GM18873 (cell line): Measurements from ENCODE around the gene TNRC6B.

Experiments
- ATAC-seq: cut with Tn5 transposase; IDR thresholded peaks from one replicate; pipeline ENCODE4 v1.9.1; 2021; ENCODE audit warnings: mild to moderate bottlenecking, moderate library complexity, moderate number of reproducible peaks; ENCODE audit not compliant: unreplicated experiment, low FRiP score

The TNRC6B gene

DNA sequence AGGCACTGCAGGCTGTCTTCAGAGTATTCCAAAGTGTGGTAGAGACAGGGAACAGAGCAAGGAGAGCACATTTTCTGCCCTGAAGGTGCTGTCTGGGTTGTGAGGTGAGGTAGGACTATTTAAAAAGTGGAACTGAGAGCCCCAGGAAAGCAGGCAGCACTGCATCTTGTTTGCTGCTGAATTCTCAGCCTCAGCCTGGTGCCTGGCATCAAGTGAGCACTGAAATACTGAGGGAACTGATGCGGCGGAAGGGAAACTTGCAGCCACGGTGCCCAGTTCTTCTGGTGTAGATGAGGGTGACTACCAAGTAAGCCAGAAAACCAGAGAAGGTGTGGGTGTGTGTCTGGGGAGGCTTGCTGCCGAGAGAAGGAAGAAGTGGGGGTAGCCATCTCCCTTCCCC is 59.5 kb downstream of the TNRC6B start:
- ATAC-seq = no peak

DNA sequence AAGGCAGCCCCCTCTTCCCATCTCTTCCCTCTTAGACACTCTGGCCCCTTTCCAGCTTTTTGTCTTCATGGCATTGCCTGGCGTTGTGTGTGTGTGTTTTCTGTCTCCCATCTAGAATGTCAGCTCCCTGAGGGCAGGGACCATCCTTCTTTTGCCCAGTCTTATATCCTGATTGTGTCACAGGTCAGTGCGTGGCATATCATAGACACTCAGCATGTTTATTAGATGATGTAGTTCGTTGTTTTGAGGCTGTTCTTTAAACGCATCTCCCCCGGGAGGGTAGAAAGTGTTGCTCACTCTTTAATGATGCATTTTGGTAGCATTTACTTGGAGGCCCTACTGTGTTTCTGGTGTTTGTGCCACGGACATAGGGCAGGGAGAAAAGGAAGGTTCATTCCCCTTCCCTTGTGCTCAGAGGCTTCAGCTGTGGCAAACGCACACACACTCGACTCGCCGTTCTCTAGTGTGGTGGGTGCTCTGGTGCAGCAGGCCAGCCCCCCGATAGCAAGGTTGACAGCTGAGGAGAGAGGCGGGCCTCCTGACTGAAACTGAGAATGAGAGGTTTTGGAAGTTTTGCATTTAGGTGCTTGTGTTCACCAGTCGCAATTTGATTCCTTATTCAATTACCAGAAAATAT is 60.2 kb downstream of the TNRC6B start:
- no peak for ATAC-seq

DNA sequence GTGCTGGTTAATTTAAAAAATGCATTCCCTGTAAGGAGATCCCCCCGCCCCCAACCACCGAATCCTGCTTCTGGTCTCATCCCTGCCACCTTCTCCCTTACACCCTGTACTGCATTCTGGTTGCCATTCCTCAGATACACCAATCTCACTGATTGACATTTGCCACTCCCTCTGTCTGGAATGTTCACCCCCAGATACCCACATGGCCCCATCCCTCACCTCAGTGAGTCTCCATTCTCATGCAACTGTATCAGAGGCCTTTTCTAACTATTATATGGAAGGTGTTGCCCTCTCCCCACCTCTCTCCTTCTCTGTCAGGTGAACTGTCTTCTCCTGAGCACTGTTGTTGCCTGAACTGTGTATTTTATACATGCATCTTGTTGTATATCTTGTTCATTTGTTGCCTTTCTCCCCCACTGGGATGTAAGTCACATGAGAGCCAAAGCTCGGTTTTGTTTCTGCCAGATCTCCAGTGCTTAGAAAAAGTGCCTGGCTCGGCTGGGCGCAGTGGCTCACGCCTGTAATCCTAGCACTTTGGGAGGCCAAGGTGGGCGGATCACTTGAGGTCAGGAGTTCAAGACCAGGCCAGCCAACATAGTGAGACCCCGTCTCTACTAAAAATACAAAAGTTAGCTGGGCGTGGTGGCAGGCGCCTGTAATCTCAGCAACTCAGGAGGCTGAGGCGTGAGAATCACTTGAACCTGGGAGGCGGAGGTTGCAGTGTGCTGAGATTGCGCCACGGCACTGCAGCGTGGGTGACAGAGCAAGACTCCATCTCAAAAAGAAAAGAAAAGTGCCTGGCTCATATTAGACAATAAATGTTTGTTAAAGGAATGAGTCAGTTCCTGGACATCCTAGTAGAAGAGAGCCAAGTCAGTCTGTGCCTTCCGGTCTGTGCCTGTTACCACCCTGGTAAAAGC is 61.0 kb downstream of the TNRC6B start:
- no peak for ATAC-seq

DNA sequence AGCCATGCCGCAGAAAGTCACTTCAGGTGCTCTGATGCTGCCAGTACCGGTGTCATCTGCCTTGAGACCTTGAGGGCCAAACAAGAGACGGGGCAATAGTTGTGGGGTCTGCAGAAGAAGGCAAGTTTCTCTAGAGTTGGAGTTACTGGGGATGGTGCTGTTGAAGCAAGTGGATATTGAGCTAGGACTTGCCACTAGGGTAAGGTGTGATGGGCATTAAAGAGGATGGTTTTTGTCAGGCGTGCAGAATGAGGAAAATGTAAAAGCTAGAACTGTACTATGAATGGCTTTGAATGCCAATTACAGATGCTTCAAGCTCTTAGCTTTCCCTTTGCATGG is 61.6 kb downstream of the TNRC6B start:
- ATAC-seq = no peak

DNA sequence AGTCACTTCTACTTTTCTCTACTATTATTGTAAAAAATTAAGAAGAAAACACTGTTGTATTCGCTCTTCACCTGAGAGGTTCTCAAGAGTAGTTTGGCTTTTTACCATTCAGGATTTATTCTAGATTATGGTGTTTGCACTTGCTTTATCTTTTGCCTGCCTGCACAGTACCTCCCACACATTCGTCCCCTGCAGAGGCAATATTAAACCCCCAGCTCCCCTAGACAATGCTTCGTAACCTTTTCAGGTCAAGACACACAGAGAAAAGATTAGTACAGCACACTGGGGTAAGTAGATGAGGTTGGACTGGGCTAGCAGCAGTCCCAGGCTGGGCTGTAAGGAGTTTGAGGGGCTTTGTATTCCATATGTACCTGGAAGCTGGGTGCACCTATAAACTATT is 62.4 kb downstream of the TNRC6B start:
- no peak for ATAC-seq

DNA sequence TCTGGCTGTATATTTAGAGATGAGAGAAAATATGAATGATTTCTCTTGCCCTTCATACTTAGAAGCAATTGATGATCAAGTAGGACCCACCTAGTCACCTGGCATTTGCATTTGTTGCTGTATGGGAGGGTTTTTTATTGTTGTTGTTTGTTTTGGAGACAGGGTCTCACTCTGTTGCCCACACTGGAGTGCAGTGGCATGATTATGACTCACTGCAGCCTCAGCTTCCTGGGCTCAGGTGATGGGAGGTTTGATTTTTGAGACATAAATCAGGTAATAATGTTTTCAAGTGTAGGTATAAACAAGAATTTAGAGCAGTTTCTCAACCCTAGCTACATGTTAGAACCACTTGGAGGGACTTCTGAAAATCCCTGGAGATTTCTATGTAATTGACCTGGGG is 63.0 kb downstream of the TNRC6B start:
- ATAC-seq = no peak

DNA sequence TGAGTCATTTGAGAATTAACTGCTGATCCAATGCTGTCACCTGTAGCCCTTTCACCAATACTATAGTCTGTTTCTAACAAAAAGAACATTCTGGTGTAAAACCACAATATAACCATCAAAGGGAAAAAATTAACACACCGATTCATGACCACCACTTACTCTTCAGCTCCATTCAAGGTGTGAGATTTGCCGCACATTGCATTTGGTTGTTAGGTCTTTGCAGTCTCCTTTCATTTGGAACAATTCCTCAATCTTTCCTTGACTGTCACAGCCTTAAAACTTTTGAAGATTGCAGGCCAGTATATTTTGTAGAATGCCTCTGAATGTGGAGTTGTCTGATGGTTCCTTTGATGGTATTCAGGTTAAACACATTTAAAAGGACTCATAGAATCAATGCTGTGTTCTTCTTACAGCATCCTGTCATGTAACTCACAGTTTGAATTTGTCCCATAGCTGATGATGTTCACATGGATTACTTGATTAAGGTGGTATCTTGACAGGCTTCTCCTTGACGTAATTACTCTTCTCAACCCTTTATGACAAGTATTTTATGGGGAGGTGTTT is 63.6 kb downstream of the TNRC6B start:
- no peak for ATAC-seq

DNA sequence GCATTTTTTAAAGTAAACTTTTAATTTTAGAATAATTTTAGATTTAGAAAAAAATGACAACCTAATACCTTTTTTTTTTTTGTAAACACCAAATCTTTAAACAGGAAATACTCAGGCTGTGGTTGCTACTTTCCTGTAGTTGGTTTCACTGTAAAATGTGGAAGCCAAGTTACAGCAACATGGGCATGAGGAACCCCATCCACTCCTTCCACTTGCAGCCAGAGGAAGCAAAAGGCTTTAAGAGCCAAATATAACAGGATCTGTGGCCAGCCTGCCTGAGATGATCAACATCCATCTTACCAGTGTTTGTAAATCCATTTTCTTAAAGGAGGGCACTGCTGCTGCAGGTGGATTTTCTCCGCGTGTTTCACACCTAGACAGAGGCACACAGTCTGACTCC is 66.2 kb downstream of the TNRC6B start:
- ATAC-seq = no peak

DNA sequence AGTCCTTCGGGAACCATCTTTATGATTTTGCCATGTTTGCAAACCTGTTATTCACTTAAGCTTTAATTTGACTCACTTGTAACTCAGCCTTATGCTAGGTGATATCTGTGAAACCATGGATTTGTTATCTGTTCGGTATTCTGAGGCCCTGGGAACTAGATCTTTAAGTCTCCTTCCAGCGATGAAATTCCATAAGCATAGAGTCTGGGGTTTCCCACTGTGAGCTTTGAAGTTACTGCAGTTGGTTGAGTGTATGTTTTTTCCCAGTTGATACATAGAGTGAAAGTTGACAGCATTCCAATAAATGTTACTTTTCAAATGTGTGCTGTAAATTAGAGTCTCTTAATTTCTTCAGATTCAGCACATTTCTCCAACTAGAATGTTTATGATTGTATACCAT is 66.9 kb downstream of the TNRC6B start:
- no peak for ATAC-seq

DNA sequence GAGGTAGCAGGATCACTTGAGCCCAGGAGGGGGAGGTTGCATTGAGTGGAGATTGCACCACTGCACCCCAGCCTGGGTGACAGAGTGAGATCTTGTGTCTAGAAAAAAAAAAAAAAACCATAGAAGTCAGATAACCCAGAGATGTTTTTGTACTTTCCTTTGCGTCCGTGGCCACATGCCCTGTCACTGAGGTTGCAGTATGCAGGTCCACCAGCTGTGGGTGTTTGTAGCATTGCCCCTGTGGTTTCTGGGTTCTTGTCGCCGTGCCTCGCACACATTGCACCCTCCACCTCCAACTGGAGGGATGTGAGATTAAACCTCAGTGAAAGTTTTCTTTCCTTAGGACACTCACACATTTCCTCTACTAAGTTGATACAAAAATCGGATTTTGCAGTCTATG is 70.3 kb downstream of the TNRC6B start:
- no peak for ATAC-seq

DNA sequence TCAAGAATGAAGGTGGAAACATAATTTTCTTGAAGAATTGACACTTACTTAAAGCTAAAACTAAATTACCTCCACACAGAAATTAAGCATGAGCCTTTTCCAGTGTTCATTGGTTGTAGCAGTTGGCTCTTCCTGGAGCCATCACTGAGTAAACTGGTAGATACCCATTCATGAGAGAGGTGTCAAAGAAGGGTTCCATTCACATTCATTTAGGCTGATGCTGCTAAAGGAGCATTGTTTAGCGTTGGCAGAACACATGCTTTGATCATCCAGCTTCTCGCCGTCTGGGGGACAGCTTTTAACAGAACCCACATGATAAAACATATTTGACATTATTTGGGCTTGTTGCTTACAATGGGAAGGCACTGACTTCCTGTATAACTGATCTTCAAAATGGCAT is 71.6 kb downstream of the TNRC6B start:
- no peak for ATAC-seq

DNA sequence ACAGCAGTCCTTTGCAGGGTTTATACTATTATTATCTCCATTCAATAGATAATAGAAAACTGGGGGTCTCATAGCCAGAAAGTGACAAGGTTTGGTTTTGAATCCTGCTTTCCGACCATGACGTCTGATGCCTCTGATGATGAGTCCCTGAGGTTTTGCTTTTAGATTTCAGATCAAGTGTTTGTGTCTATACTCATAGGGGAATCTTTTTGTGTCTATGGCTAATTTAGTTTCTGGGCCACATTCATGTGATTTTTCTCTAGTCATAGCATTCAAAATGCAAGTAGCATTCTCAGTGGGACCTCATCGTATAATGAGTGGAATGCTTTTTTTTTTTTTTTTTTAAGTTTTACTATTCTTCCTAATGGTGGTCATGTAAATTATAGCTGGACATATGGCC is 72.9 kb downstream of the TNRC6B start:
- no peak for ATAC-seq

DNA sequence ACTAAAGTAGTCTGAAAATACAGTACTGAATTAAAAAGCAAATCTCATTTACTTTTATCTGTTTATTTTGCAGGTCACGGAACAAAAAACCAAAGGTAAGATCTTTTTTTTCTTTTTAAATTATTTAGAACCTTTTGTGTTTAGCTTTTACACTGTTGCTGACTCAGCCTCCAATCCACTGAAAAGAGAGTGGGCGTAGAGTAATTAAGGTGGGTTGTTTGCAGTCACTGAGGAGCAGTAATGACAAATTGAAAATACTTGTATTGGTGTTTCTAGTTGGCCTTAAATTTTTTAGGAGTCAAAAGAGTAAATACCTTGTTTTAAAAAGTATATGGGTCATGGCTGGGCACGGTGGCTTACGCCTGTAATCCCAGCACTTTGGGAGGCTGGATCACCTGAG is 73.4 kb downstream of the TNRC6B start:
- no peak for ATAC-seq

DNA sequence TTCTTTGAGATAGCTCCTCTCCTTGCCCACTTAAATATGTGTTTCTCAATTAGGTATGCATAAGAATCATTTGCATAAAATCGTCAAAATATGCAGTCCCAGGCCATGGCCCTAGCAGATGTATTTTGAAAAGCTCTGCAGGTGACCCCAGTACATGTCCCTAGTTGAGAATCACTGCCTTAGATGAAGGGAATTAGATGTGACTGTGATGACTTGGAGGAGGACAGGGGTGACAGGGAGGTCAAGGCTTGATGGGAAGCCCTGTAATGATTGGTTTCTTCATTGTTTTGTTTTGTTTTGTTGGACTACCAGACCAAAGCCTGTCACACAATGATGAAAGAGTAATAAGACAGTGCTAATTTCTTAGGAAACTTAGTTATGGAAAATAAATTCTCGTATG is 74.4 kb downstream of the TNRC6B start:
- ATAC-seq = no peak

DNA sequence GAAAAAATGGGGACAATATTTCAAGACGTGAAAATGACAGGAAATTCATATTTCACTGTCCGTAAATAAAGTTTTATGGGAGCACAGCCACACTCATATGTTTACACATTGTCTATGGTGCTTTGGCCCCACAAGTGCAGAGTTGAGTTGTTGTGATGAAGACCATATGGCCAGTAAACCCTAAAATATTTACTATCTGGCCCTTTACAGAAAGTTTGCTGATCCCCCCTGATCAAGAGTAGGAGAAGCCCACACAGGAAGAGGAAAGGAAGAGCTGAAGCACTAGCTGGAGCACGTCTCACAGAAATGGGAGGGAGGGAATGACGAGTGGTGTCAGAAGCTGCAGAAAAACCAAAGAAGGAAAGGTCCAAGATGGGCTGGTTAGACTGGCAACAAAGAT is 78.8 kb downstream of the TNRC6B start:
- no peak for ATAC-seq

DNA sequence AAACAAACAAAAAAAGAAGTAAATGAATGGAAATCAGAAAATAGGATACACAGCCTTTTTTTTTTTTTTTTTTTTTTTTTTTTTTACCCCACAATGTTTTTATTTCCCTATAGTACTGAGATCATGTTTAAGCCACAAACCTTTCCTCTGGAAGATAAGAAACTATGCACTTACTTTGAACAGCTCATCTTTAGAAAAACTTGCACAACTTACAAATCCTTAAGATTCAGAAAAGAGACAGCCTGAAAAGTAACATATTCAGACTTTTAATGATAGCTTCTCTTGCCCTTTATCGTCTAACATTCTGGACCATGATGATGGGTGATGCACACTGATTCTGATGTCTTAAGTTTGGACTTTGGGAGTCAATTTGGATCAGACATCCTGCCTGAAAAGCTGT is 80.3 kb downstream of the TNRC6B start:
- ATAC-seq = no peak

DNA sequence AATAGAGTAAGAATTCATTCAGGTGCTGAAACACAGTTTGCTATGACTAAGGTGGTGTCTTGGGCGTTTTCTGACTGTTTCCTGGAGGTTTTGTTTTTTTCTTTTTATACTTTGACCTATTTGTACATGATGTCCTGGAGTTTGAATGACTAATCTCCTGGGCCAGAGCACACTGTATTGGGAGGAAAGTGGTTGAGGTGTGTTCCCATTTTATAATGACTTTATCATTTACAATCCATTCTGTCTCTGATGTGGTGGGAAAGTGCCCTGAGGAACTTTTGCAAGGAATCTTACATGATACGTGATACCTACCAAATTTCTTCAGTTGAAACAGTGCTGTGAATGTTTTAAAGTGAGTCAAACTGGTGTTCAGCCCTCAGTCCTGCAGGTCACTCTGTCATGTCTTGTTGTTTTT is 80.8 kb downstream of the TNRC6B start:
- no peak for ATAC-seq

DNA sequence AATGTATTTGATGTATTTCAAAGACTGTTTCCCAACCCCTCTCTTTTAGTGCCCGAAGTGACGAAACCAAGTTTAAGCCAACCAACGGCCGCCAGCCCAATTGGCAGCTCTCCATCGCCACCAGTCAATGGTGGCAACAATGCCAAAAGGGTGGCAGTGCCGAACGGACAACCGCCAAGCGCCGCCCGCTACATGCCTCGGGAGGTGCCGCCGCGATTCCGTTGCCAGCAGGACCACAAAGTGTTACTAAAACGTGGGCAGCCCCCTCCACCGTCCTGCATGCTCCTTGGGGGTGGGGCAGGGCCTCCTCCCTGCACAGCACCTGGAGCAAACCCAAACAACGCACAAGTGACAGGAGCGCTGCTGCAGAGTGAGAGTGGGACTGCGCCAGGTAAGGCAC is 84.1 kb downstream of the TNRC6B start:
- ATAC-seq = no peak

DNA sequence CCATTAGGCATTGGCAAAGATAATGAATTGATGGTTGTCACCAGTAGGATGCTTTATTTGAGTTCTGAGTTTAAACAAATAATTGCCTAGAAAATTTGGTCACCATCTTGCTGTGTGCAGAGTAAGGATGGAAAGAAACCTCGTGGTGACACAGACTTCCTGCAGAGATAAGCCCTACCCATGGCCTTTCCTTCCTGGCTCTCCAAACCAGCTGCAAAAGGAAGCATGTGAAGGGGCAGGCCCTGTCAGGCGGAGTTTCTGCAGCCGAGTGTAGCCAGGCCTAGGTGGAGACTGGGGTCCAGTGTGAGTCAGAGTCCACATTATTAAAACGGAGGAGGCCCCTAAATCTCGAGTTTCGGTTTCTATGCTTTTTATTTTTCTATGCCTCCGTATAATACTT is 85.5 kb downstream of the TNRC6B start:
- ATAC-seq = no peak

DNA sequence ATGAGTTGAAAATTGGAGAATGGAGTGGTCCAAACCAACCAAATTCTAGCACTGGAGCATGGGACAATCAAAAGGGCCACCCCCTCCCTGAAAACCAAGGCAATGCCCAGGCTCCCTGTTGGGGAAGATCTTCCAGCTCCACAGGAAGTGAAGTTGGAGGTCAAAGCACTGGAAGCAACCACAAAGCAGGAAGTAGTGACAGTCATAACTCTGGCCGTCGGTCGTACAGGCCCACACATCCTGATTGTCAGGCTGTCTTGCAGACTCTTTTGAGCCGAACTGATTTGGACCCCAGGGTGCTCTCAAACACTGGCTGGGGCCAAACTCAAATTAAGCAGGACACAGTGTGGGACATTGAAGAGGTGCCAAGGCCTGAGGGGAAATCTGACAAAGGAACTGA is 88.1 kb downstream of the TNRC6B start:
- ATAC-seq = no peak

DNA sequence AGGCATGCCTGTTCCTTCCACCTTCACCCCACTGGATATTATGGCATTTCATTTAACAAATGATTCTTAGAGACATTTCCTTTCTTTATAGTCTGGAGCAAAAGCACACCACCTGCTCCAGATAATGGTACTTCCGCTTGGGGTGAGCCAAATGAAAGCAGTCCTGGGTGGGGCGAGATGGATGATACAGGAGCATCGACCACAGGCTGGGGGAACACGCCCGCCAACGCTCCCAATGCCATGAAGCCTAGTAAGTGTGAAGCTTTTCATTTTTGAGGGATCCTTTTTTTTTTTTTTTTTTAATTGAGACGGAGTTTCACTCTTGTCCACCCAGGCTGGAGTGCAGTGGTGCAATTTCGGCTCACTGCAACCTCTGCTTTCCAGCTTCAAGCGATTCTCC is 92.3 kb downstream of the TNRC6B start:
- ATAC-seq = no peak
